Measurements from ENCODE around the gene SLC12A1.

SLC12A1 gene

DNA sequence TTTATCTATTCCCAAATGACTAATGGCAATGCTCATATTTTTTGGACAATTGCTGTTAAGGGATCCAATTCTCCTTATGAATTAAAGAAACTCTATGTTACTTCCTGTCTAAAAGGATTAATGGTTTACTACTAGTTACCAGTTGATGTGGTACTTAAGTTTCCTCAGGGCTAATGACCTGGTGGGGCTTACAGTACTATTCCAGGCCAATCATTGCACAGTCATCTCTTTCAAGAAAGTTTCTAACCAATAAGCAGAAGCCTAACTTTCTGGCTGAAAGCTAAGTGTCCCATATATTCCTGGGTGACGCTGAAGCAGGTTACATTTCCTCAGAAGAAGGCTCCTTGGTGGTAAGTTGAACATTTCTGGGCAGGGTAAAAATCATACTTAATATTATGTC lies at the start of gene SLC12A1:
Gene SLC12A1 (plus strand): TSS at position 322 of the 400 bp plus-strand sequence. CDS start 1,418 bp downstream, outside the sequence.
- no peak for DNase-seq

- DNase-seq = no peak
Measured at GRCh38 chr15:48168616-48169015, 37.5 kb upstream of the SLC12A1 start.

GRCh38 chr15:48170981-48171380 lies 35.1 kb upstream of the SLC12A1 start:
- DNase-seq = no peak

- DNase-seq = no peak
Measured at GRCh38 chr15:48175126-48175525, 31.0 kb upstream of the SLC12A1 start.

- no peak for DNase-seq
Measured at GRCh38 chr15:48176112-48176511, 30.0 kb upstream of the SLC12A1 start.

DNA sequence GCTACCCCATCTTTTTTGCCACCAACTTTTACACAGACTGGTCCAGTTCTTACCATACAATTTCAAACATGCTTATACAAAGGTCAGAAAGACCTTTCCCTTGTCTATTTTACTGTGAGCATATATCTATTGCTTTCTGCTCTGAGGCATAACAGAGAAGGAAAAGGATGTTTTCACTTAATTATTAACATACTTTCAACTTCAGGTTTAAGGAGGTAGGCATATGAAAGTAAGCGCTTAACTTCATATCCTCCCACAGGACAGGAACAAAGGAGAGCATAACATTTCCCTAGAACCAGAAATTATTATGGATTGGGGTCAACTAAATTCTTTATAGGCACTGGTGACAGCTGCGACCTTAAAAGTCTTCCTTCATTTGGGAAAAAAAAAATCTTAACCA lies 29.1 kb upstream of the SLC12A1 start:
- no peak for DNase-seq

- no peak for DNase-seq
Measured at GRCh38 chr15:48177383-48177765, 28.7 kb upstream of the SLC12A1 start.

GRCh38 chr15:48177766-48178647 lies 28.1 kb upstream of the SLC12A1 start, which contains the start of gene MYEF2:
Gene MYEF2, minus strand, starts transcription at chr15:48178295. Its CDS starts 58 bp downstream, at chr15:48178237.
- DNase-seq = peak; percentile 59

GRCh38 chr15:48178648-48178931 lies 27.5 kb upstream of the SLC12A1 start:
- DNase-seq = no peak

DNA sequence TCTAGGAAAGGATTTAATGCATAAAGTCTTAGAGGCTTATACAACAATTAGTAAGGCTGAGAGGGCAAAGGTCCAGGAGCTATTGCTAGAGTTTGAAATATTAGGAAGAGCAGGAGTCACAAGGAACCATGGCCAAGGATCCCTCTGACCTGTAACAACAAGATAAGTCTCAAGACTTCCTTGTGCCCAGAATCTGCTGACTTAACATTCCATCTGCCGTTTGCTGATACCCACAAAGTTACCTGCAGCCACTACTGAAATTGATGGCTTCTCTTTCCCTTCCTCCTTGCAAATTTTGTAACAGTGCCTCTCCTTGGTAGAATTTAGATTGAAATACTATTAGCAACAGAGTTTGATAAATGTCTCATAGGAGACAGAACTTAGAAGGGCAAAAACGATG lies 23.4 kb upstream of the SLC12A1 start:
- no peak for DNase-seq

- DNase-seq = no peak
Measured at GRCh38 chr15:48185529-48185928, 20.6 kb upstream of the SLC12A1 start.

DNA sequence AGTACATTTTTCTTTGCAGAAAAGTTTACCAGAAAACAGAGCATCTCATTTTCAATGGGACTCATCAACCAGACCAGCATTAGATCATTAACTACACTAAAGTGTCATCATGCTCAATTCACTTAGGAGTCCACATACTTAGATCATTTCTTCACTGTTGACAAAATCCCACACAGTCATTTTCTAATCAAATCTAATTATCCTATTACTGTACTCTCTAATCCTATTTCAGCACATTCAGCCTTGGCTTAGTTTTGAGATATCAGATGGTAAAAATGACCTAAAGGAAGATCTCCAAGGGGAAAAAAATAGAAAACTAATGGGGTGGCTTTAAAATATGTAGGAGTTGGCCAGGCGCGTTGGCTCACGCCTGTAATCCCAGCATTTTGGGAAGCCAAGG lies 19.8 kb upstream of the SLC12A1 start:
- no peak for DNase-seq

GRCh38 chr15:48190932-48191573 lies 15.0 kb upstream of the SLC12A1 start:
- DNase-seq = peak; percentile 16

GRCh38 chr15:48191574-48192225 lies 14.4 kb upstream of the SLC12A1 start, which contains the start of gene CTXN2:
Gene CTXN2, plus strand, starts transcription at chr15:48191665. Its CDS starts 9,636 bp downstream, at chr15:48201301.
- no peak for DNase-seq

DNA sequence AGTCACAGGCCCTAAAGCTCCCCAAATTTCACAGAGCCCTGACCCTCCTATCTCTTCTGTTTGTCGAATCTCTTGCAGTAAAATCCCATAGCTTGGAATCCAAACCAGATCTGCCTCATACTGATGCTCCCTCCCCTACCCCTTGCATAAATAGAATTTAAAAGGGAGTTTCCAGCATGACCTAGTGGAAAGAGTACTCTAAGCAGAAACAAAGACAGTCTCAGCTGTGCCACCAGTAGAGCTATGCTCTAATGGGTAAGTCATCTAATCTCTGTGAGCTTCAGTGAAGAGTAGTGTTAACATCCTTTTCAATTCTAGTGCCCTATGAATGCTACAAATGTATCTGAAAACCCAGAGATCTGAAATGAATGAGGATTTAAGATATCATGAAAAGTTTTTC lies 4.0 kb upstream of the SLC12A1 start:
- DNase-seq = no peak

GRCh38 chr15:48221261-48221660 lies 15.2 kb downstream of the SLC12A1 start:
- no peak for DNase-seq

DNA sequence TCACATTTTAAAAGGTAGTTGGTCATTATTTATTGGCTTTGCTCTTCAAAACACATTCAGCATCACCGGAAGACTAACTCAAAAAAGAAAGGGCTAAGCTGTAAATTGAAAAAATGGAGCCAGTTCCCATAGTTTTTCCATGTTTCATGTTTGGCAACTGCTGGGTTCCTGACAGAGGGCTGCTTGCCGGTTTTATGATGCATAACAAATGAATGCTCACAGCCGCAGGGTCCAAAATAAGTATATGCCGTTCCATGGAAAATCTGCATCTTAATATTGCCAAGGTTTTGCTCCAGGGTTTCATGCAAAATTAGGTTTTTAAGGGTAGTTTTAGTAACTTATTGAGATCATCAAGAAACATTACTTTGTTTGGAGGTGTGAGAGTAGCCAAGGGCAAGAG lies 15.8 kb downstream of the SLC12A1 start:
- no peak for DNase-seq

- no peak for DNase-seq
Measured at GRCh38 chr15:48222627-48223026, 16.5 kb downstream of the SLC12A1 start.

DNA sequence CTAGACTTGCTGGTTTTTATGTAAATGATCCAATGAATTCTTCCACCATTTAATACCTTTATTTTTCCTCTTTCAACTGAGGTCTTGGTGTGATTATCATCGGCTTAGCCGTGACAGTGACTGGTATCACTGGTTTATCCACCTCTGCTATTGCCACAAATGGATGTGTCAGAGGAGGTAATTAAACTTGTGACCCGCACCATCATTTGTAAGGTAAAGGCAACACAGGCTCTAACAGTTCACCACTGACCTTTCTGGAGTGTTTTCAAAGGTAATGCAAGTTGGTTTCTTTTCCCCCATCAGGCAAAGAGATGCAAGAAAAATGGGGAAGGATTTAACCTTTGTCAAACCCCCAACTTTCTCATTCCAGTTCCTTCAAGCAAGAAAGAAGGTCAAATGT lies 19.7 kb downstream of the SLC12A1 start:
- DNase-seq = no peak

- no peak for DNase-seq
Measured at GRCh38 chr15:48230498-48230897, 24.4 kb downstream of the SLC12A1 start.

GRCh38 chr15:48233246-48233645 lies 27.1 kb downstream of the SLC12A1 start:
- DNase-seq = no peak

GRCh38 chr15:48239334-48239733 lies 33.2 kb downstream of the SLC12A1 start:
- no peak for DNase-seq

DNA sequence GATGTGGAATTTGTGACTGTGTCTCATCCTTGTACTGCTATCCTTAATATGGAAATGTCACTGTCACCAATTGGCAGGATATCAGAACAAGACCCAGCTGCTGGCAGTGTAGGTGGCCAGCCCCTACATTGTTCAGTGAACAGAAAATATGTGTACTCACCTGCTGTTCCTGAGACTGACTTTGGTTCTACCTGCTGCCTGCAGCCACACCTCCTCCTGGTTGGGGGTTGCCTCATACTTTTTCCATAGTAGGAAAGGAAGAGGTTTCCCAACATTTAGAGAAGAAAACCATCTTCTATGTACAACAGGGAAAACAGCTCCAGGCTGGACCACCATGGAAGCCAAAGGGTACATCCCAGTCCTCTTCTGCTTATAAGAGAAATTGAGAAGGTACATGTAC lies 35.9 kb downstream of the SLC12A1 start:
- no peak for DNase-seq

- no peak for DNase-seq
Measured at GRCh38 chr15:48242535-48242934, 36.4 kb downstream of the SLC12A1 start.

Measured in CD4-positive, alpha-beta T cell treated with Interleukin-17A for 4 hours (primary cell).